PC-9 (cell line): Measurements from ENCODE around the gene SHISA5.

ENCODE experiments used
- EZH2 ChIP-seq: fragments of 200-600 bp; sonication (generic); IDR thresholded peaks from 2 replicates; pipeline ENCODE4 v1.8.0; 2017; ENCODE audit warnings: antibody characterized with exemption, low read depth
- TF ChIP-seq, protein P1 (sequence below): fragments of 200-600 bp; sonication (generic); conservative IDR thresholded peaks from 2 replicates; pipeline ENCODE4 v1.6.1; 2017; ENCODE audit warnings: mixed run types, antibody characterized with exemption, mild to moderate bottlenecking, moderate library complexity

DNA sequence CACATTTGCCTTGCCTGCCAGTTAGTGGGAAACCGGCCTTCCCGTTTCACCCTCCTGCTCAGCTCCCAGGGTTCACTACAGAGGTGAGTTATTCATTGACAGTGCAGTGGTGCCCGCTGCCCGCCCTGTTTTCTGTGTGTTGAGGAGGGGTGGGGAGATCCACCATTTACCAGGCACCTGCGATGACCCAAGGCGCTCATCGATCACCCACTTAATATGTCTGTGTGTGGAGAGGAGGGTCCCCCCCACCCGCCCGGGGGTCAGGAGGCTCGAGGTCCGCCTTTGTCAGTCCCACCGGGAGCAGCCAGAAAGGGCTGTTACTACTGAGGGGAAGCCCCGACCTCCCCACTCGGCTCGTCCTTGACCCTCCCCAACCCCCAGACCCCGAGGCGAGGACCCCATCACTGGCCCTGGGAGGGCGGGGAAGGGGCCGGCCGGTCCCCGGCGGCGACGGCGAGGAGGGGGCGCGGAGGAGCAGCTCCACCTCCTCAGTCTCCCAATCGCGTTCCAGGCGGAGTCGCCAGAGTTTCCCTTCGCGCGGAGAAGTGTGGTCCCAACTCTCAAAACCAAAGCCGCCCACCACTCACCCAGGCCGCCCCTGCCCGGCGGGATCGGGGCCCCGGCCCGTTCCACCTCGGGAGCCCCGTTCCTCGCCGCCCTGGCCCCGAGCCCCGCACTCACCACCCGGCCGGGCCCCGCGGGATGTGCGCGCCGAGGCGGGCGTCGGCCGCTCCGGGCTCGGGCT is 75.2 kb downstream of the SHISA5 start:
- TF ChIP-seq, protein P1, sequence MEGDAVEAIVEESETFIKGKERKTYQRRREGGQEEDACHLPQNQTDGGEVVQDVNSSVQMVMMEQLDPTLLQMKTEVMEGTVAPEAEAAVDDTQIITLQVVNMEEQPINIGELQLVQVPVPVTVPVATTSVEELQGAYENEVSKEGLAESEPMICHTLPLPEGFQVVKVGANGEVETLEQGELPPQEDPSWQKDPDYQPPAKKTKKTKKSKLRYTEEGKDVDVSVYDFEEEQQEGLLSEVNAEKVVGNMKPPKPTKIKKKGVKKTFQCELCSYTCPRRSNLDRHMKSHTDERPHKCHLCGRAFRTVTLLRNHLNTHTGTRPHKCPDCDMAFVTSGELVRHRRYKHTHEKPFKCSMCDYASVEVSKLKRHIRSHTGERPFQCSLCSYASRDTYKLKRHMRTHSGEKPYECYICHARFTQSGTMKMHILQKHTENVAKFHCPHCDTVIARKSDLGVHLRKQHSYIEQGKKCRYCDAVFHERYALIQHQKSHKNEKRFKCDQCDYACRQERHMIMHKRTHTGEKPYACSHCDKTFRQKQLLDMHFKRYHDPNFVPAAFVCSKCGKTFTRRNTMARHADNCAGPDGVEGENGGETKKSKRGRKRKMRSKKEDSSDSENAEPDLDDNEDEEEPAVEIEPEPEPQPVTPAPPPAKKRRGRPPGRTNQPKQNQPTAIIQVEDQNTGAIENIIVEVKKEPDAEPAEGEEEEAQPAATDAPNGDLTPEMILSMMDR: no peak
- no peak for TF ChIP-seq EZH2
